Myocyte (in vitro differentiated cells): ENCODE results near the gene MUSK. TPM values are rescaled to one million over a fixed set of nuclear protein-coding genes. Genes with fewer than 3 reads are reported as not detected.

ENCODE experiments used
- DNase-seq: peaks from one replicate; pipeline ENCODE4 v3.0.0-alpha.2; 2012; ENCODE audit warnings: low read depth
- total RNA-seq: library from RNA; depleted of rRNA; stranded (reverse); fragments of >200 nt; gene quantifications from 2 replicates; pipeline ENCODE4 v1.2.3, GENCODE V29; 2014

MUSK gene
- total RNA-seq, 1 donor from 2014 or later = 139 TPM

DNA sequence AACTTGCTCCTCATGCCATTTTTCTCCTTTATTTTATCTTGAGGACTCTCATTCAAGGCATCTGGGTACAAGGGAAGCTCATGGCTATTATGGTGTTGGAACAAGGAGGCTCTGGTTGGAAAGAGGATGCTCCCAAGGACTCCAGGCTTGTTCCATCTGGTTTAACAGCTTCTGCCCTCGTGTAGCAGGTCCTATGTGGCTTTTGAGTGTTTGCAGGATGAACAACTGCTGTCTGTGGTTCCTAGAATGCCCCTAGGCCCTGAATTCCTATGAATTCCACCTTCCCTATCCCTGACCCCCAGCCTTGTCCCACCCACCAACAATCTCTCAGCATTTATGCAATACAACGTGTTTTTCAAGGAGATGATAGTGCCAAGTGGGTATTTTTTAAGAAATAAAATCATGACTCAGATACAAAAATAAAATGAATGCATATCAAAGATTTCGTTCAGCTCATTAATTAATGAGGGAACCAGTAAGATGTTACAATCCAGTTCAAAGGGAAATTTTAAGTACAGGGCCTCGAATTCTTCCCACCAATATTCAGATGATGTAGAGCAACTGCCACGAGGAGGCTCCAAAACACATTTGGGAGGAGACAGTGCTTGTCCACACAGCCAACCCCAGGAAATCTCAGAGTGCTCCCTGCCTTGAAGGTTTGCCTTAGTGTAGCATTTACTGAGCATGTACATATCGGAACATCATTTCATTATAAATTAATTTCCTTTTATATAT, 182.0 kb downstream of the MUSK start:
- DNase-seq = no peak

Other genes with a start within 250 kb of the MUSK start
- gene SVEP1, start 89.0 kb upstream of the MUSK start, total RNA-seq = 3.6 and 5.0 TPM in 2 replicates